Epithelial cell of proximal tubule (primary cell): ENCODE measurements around the gene CNOT2. TPM values are rescaled to one million over a fixed set of nuclear protein-coding genes. Genes with fewer than 3 reads are reported as not detected.

Source experiments
- DNase-seq: peaks from one replicate; pipeline ENCODE4 v3.0.0-alpha.2; 2011; ENCODE audit warnings: low read depth
- H3K4me3 ChIP-seq: 2 replicates; pipeline ENCODE4 v1.5.1; 2011; ENCODE audit warnings: low read depth, mild to moderate bottlenecking, low read length
- CTCF ChIP-seq: conservative IDR thresholded peaks from 2 replicates; pipeline ENCODE4 v1.5.1; 2012; ENCODE audit warnings: low read depth, mild to moderate bottlenecking, low read length
- total RNA-seq: library from RNA; depleted of rRNA; stranded (reverse); fragments of >200 nt; gene quantifications from 2 replicates; pipeline ENCODE4 v1.2.3, GENCODE V29; 2015

The CNOT2 gene
- total RNA-seq, 1 donor from 2014 or later: 62.6 TPM

- no peak overlapping the region for H3K4me3 ChIP-seq
- no peak for DNase-seq
- no peak for TF ChIP-seq CTCF
These were observed 86.9 kb downstream of the CNOT2 start for GRCh38 chr12:70330158-70330557.

GRCh38 chr12:70332236-70332635 lies 89.0 kb downstream of the CNOT2 start:
- TF ChIP-seq CTCF: no peak
- DNase-seq: no peak
- H3K4me3 ChIP-seq: no peak overlapping the region

- no peak overlapping the region for H3K4me3 ChIP-seq
- no peak for DNase-seq
- no peak for TF ChIP-seq CTCF
These were observed 91.5 kb downstream of the CNOT2 start for GRCh38 chr12:70334742-70335141.

GRCh38 chr12:70338531-70338930 lies 95.3 kb downstream of the CNOT2 start:
- no peak for DNase-seq
- no peak overlapping the region for H3K4me3 ChIP-seq
- TF ChIP-seq CTCF: no peak

- no peak for DNase-seq
- H3K4me3 ChIP-seq: no peak overlapping the region
- TF ChIP-seq CTCF: no peak
These were observed 107.8 kb downstream of the CNOT2 start for GRCh38 chr12:70351076-70351475.

GRCh38 chr12:70353780-70354660 lies 110.8 kb downstream of the CNOT2 start:
- H3K4me3 ChIP-seq: no peak overlapping the region
- TF ChIP-seq CTCF: no peak
- no peak for DNase-seq

- no peak overlapping the region for H3K4me3 ChIP-seq
- no peak for DNase-seq
- TF ChIP-seq CTCF: no peak
These were observed 111.6 kb downstream of the CNOT2 start for GRCh38 chr12:70354787-70355186.
